Mucosa of rectum (tissue), 2 donors: Measurements from ENCODE around the gene NUCB1.
A peak's percentile ranks its signal among the peaks of the same experiment; 100 is the strongest.

Experiments used
- H3K27ac ChIP-seq, 2 donors: one replicate each; pipeline ENCODE4 v1.7.0; 2013; ENCODE audit warnings: inconsistent platforms in 2 of 2, low read depth in 2 of 2, low read length in 2 of 2
- H3K27me3 ChIP-seq, 2 donors: one replicate each; pipeline ENCODE4 v1.7.0; 2013; ENCODE audit warnings: low read length in 2 of 2; ENCODE audit not compliant: control insufficient read depth in 2 of 2, insufficient read depth in 2 of 2
- H3K36me3 ChIP-seq, 2 donors: one replicate each; pipeline ENCODE4 v1.7.0; 2013; ENCODE audit warnings: low read length in 2 of 2; ENCODE audit not compliant: control insufficient read depth in 2 of 2, insufficient read depth in 2 of 2
- H3K4me1 ChIP-seq, 2 donors: one replicate each; pipeline ENCODE4 v1.7.0; 2013; ENCODE audit warnings: low read length in 2 of 2, mild to moderate bottlenecking in 1 of 2; ENCODE audit not compliant: control insufficient read depth in 2 of 2, insufficient read depth in 2 of 2
- H3K4me3 ChIP-seq, 2 donors: one replicate each; pipeline ENCODE4 v1.7.0; 2013; ENCODE audit warnings: low read length in 2 of 2
- H3K9ac ChIP-seq, 2 donors: one replicate each; pipeline ENCODE4 v1.7.0; 2013; ENCODE audit warnings: low read length in 2 of 2, low read depth in 1 of 2, mild to moderate bottlenecking in 1 of 2
- H3K9me3 ChIP-seq, 2 donors: one replicate each; pipeline ENCODE4 v1.7.0; 2013; ENCODE audit warnings: low read length in 2 of 2; ENCODE audit not compliant: control insufficient read depth in 2 of 2
- donor health status: healthy.
- donor health status: Normal muscosa, but diverticular disease.

Gene NUCB1

DNA sequence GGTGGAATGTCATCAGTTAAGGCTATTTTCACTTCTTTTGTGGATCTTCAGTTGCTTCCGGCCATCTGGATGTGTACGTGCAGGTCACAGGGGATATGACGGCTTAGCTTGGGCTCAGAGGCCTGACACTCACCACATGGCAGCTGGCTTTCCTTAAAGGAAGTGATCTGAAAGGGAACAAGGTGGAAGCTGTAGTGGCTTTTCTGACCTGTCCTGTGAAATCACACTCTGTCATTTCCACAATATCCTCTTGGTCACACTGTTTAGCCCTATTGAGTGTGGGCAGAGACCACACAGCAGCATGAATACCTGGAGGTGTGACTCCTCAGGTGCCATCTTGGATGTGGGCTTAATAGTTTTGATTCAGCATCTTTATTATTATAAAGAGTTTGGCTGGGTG is 50.0 kb downstream of the NUCB1 start:
- Histone ChIP-seq H3K4me3 (no peak overlapping the region), H3K27me3 (no peaks in the 10 kb centered on the region), H3K27ac (no peak overlapping the region), H3K9me3 (no peaks in the 10 kb centered on the region), H3K36me3 (no peaks in the 10 kb centered on the region), H3K4me1 (peaks cover 4 to 6% of the 10 kb centered on the region in 2 donors), H3K9ac (no peak overlapping the region)

DNA sequence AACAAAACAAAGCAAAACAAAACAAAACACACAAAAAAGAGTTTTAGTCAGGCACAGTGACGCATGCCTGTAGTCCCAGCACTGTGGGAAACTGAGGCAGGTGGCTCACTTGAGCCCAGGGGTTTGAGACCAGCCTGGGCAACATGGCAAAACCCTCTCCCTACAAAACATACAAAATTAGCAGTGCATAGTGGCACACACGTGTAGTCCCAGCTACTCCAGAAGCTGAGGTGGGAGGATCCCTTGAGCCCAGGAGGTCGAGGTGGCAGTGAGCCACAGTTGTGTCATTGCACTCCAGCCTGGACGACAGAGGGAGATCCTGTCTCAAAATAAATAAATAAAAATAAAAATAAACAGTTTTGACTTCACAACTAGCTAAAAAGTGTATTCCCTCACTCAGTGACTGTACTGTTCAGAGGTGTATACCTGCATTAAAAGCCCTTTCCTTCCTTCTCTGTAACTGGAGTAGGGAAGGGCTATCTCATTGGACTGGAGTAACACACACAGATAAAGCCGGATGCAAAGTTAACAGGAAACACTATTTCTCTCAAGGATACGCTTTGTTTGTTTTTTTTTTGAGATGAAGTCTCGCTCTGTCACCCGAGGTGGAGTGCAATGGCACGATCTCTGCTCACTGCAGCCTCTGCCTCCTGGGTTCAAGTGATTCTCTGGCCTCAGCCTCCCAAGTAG is 50.9 kb downstream of the NUCB1 start:
- no peak overlapping the region for H3K9ac ChIP-seq
- H3K9me3 ChIP-seq: no peaks in the 10 kb centered on the region
- no peak overlapping the region for H3K4me3 ChIP-seq
- no peaks in the 10 kb centered on the region for H3K36me3 ChIP-seq
- no peaks in the 10 kb centered on the region for H3K27me3 ChIP-seq
- peaks cover 9 to 15% of the 10 kb centered on the region in 2 donors for H3K4me1 ChIP-seq
- no peak overlapping the region for H3K27ac ChIP-seq

DNA sequence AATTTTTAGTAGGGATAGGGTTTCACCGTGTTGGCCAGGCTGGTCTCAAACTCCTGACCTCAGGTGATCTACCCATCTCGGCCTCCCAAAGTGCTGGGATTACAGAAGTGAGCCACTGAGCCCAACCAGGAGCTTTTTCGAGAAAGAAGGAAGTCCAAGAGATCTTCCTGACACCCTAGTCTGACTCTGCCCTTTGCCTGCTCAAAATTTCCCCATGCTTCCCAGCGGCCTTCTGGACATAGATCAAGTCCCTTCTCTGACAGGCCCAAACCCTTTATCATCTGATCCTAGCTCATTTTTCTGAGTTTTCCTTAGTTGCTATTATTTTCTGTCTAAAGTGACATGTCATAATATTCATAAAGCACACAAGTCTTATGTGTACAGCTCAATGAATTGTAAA is 53.0 kb downstream of the NUCB1 start:
- Histone ChIP-seq H3K9me3 (no peaks in the 10 kb centered on the region), H3K4me1 (peaks cover 9 to 16% of the 10 kb centered on the region in 2 donors), H3K36me3 (no peaks in the 10 kb centered on the region), H3K27me3 (no peaks in the 10 kb centered on the region), H3K9ac (no peak overlapping the region), H3K27ac (no peak overlapping the region), H3K4me3 (no peak overlapping the region)

DNA sequence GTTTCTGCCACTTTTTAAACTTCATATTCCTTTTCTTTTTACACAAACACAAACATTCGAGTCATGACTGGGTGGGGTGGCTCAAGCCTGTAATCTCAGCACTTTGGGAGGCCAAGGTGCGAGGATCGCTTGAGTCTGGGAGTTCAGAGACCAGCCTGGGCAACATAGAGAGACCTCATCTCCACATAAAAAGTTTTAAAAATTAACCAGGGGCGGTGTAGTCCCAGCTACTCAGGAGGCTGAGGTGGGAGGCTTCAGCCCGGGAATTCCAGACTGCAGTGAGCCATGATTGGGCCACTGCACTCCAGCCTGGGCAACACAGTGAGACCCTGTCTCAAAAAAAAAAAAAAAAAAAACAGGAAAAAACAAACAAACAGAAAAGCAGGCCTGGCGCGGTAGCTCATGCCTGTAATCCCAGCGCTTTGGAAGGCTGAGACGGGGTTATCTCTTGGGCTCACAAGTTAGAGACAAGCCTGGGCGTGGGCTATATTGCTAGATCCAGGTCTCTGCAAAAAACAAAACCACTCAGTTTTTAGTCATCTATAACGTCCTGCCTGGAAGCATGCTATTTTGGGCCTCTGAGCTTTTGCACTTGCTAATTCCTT is 54.0 kb downstream of the NUCB1 start:
- Histone ChIP-seq H3K27ac (peak overlapping the region; percentile 72 to 75), H3K9me3 (no peaks in the 10 kb centered on the region), H3K9ac (peak overlapping the region; percentile 20 to 92), H3K36me3 (no peaks in the 10 kb centered on the region), H3K4me3 (peak overlapping the region; percentile 88 to 96), H3K27me3 (no peaks in the 10 kb centered on the region), H3K4me1 (peaks cover 9 to 16% of the 10 kb centered on the region in 2 donors)

DNA sequence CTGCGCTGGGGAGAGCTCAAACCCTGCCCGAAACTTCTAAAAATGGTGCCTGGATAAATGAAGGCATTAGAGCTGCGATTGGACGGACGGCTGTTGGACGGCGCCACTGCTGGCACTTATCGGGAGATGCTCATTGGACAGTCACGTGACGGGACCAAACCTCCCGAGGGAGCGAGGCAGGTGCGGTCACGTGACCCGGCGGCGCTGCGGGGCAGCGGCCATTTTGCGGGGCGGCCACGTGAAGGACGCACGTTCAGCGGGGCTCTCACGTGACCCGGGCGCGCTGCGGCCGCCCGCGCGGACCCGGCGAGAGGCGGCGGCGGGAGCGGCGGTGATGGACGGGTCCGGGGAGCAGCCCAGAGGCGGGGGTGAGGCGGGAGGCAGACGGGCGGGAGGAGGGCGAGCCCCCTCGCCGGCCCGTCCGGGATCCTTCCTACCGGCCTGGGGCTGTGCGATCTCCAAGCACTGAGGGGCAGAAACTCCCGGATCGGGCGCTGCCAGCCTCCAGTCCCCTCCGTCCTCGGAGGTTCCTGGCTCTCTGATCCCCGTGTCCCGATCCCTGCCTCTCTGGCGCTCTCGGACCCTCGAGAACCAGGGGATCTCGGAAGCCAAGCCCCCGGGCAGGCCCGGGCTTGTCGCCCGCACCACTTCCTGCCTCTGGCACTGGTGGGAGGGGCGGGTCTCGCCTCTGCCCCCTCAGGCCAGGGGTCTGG is 54.6 kb downstream of the NUCB1 start, which contains the start of gene BAX:
Gene BAX (plus strand): TSS at position 281 of the 713 bp plus-strand sequence. CDS start 54 bp downstream, at position 335.
- peak within 1 kb of the TSS; percentile 72 to 75 for H3K27ac ChIP-seq
- no peaks in the 10 kb centered on the region for H3K27me3 ChIP-seq
- H3K36me3 ChIP-seq: no peaks in the 10 kb centered on the region
- H3K9ac ChIP-seq: peak within 1 kb of the TSS; percentile 92 to 95
- H3K9me3 ChIP-seq: no peaks in the 10 kb centered on the region
- peaks cover 9 to 16% of the 10 kb centered on the region in 2 donors for H3K4me1 ChIP-seq
- H3K4me3 ChIP-seq: peak within 1 kb of the TSS; percentile 88 to 96

DNA sequence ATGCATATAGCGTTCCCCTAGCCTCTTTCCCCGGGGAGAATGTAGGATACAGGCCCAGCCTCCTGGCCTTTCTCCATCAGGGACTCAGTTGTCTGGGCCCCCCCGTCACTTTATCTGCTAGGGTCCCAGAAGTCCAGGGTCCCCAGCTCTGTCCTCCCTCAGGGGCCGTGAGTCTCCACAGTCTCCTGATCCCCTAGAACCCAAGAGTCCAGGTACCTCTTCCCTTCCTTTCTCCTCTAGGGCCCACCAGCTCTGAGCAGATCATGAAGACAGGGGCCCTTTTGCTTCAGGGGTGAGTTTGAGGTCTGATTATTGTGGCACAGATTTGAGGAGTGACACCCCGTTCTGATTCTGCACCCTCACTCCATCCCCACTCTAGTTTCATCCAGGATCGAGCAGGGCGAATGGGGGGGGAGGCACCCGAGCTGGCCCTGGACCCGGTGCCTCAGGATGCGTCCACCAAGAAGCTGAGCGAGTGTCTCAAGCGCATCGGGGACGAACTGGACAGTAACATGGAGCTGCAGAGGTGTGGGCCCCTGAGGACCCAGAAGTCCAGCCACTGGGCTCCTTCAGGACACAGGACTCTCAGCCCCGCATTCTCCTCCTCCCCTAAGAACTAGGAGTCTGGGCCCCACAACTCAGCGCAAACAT is 55.3 kb downstream of the NUCB1 start:
- peak overlapping the region; percentile 92 to 95 for H3K9ac ChIP-seq
- no peaks in the 10 kb centered on the region for H3K27me3 ChIP-seq
- peaks cover 9 to 16% of the 10 kb centered on the region in 2 donors for H3K4me1 ChIP-seq
- H3K36me3 ChIP-seq: no peaks in the 10 kb centered on the region
- H3K4me3 ChIP-seq: peak overlapping the region; percentile 88 to 96
- H3K9me3 ChIP-seq: no peaks in the 10 kb centered on the region
- H3K27ac ChIP-seq: peak overlapping the region; percentile 72 to 75

DNA sequence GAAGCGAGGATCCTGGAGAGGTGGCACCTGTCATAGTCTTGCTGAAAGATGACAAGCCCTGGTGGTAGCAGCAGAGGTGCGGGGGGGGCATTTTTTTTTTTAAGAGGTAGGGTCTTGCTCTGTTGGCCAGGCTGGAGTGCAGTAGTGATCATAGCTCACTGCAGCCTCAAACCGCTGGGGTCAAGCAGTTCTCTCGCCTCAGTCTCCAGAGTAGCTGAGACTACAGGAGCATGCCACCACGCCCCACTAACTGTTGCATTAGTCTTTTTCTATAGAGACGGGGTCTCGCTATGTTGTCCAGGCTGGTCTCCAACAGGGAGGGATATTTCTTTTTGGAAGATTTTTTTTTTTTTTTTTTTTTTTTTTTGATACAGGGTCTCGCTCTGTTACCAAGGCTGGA is 57.9 kb downstream of the NUCB1 start:
- Histone ChIP-seq H3K36me3 (no peaks in the 10 kb centered on the region), H3K27me3 (no peaks in the 10 kb centered on the region), H3K4me1 (peaks cover 29% of the 10 kb centered on the region in 2 donors), H3K27ac (no peak overlapping the region), H3K4me3 (no peak overlapping the region), H3K9me3 (no peaks in the 10 kb centered on the region), H3K9ac (no peak overlapping the region)

DNA sequence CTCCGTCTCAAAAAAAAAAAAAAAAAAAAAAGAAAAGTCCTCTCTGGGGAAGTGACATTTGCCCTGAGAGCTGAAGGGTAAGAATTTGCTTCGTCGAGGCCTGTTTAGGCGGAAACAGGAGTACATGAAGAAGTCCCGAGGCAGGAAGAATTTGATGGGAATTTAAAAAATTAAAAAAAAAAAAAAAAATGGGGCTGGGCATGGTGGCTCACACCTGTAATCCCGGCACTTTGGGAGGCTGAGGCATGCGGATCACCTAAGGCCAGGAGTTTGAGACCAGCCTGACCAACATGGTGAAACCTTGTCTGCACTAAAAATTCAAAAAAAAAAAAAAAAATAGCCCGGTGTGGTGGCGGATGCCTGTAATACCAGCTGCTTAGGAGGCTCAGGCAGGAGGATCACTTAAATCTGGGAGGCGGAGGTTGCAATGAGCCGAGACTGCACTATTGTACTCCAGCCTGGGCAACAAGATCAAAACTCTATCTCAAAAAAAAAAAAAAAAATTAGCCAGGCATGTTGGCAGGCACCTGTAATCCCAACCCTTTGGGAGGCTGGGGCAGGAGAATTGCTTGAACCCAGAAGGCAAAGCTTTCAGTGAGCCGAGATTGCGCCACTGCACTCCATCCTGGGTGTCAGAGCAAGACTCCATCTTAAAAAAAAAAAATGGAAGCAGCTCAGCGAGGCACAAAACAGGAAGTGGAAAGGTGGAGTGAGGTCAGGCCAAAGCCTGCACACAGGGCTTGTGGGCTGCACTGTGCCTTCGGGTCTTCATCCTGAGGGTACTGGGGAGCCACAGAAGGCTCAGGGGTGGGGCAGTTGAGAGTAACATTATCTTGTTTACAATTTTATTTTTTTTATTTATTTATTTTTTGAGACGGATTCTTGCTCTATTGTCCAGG is 59.5 kb downstream of the NUCB1 start:
- peaks cover 40% of the 10 kb centered on the region in 2 donors for H3K4me1 ChIP-seq
- H3K36me3 ChIP-seq: no peaks in the 10 kb centered on the region
- H3K9ac ChIP-seq: no peak overlapping the region
- H3K27ac ChIP-seq: no peak overlapping the region
- H3K4me3 ChIP-seq: no peak overlapping the region
- no peaks in the 10 kb centered on the region for H3K9me3 ChIP-seq
- no peaks in the 10 kb centered on the region for H3K27me3 ChIP-seq

DNA sequence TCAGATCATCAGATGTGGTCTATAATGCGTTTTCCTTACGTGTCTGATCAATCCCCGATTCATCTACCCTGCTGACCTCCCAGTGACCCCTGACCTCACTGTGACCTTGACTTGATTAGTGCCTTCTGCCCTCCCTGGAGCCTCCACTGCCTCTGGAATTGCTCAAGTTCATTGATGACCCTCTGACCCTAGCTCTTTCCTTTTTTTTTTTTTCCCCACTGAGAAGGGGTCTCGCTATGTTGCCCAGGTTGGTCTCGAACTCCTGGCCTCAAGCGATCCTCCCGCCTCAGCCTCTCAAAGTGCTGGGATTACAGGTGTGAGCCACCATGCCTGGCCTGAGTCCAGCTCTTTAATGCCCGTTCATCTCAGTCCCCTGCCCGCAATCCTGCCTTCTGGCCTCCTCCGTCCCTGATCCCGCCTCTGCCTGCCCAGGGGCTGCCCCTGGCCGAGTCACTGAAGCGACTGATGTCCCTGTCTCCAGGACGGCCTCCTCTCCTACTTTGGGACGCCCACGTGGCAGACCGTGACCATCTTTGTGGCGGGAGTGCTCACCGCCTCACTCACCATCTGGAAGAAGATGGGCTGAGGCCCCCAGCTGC is 61.0 kb downstream of the NUCB1 start:
- H3K4me1 ChIP-seq: peaks cover 34 to 43% of the 10 kb centered on the region in 2 donors
- peak overlapping the region; percentile 90 to 95 for H3K27ac ChIP-seq
- peaks cover 0 to 3% of the 10 kb centered on the region in 2 donors for H3K36me3 ChIP-seq
- no peak overlapping the region for H3K4me3 ChIP-seq
- no peaks in the 10 kb centered on the region for H3K9me3 ChIP-seq
- H3K27me3 ChIP-seq: no peaks in the 10 kb centered on the region
- peak overlapping the region in 1 of 2 donors; percentile 74 for H3K9ac ChIP-seq
